Mucosa of descending colon (tissue), 3 donors: ENCODE measurements around the gene WARS2. TPM values are rescaled to one million over a fixed set of nuclear protein-coding genes. Genes with fewer than 3 reads are reported as not detected.
"Not testable (repeated sequence)": the region's sequence is repeated elsewhere in the genome, so short reads cannot be mapped to it uniquely, and the experiment has no call there.

Experiments used
- ATAC-seq: fragments of 200-7000 bp; cut with Tn5 transposase; one replicate; pipeline ENCODE4 v1.9.1; 2020; ENCODE audit warnings: mild to moderate bottlenecking, moderate library complexity
- DNase-seq, 3 donors: peaks; one replicate each; pipeline ENCODE4 v3.0.0-alpha.2; 2020
- H3K36me3 ChIP-seq: fragments of 200-600 bp; one replicate; pipeline ENCODE4 v1.8.0; 2021; ENCODE audit warnings: low read depth, mild to moderate bottlenecking
- H3K4me1 ChIP-seq: fragments of 200-600 bp; one replicate; pipeline ENCODE4 v1.8.0; 2021; ENCODE audit warnings: low read depth, mild to moderate bottlenecking
- H3K4me3 ChIP-seq: fragments of 200-600 bp; one replicate; pipeline ENCODE4 v1.8.0; 2021; ENCODE audit warnings: mild to moderate bottlenecking
- H3K9me3 ChIP-seq: fragments of 200-600 bp; one replicate; pipeline ENCODE4 v1.8.0; 2021; ENCODE audit warnings: mild to moderate bottlenecking
- CTCF ChIP-seq: fragments of 200-600 bp; IDR thresholded peaks from one replicate; pipeline ENCODE4 v1.8.0; 2022; ENCODE audit warnings: antibody characterized with exemption, mild to moderate bottlenecking
- intact Hi-C, 2 donors: fragments of 100-400 bp; cut with DNase I in 1 of 2; cut with micrococcal nuclease in 1 of 2; formaldehyde crosslinking; loops; one replicate each; pipeline versions ENCODE4 v1.11.0 to v1.11.1; 2022; cut with DNase I, micrococcal nuclease
- total RNA-seq, 3 donors: library from RNA; stranded (reverse); fragmentation: NEBNext Ultra II Directional in 2 of 3; extraction: Animal tissue kit (Norgen Biotek cat#: 25700) in 2 of 3; gene quantifications; one replicate each; pipeline versions ENCODE4 v1.2.1 to v1.2.4, GENCODE V29; 2021 to 2023
- donor health status: DM: no; HTN: no; CAD: no; lungs with moderate emphysema.
- donor health status: DM: no; HTN: no; CAD: no.
- donor health status: DM: no; HTN: yes; CAD: no.

Gene WARS2
- total RNA-seq, 3 donors from 2014 or later: 10.5 to 14.9 (median 14.5) TPM

GRCh38 chr1:119136401-119136800, 4.1 kb downstream of the WARS2 start:
- no peak for TF ChIP-seq CTCF
- no peak for DNase-seq
- H3K36me3 ChIP-seq: no peaks in the 10 kb centered on the region
- intact Hi-C loops: no loop called here
- H3K4me3 ChIP-seq: no peak overlapping the region
- H3K4me1 ChIP-seq: peaks cover 25% of the 10 kb centered on the region
- ATAC-seq: no peak
- H3K9me3 ChIP-seq: no peaks in the 10 kb centered on the region

- intact Hi-C loops: no loop called here
- H3K9me3 ChIP-seq: no peaks in the 10 kb centered on the region
- H3K4me1 ChIP-seq: peaks cover 7% of the 10 kb centered on the region
- no peak overlapping the region for H3K4me3 ChIP-seq
- no peaks in the 10 kb centered on the region for H3K36me3 ChIP-seq
- DNase-seq: no peak
- no peak for ATAC-seq
- TF ChIP-seq CTCF: no peak
These were observed 6.5 kb downstream of the WARS2 start for GRCh38 chr1:119133987-119134386.

GRCh38 chr1:119132179-119132578, 8.3 kb downstream of the WARS2 start:
- H3K36me3 ChIP-seq: no peaks in the 10 kb centered on the region
- no peaks in the 10 kb centered on the region for H3K4me1 ChIP-seq
- TF ChIP-seq CTCF: no peak
- no peak overlapping the region for H3K4me3 ChIP-seq
- ATAC-seq: no peak
- DNase-seq: no peak
- H3K9me3 ChIP-seq: no peaks in the 10 kb centered on the region
- intact Hi-C loops: no loop called here

- intact Hi-C loops: no loop called here
These were observed 14.6 kb downstream of the WARS2 start for GRCh38 chr1:119125874-119126273.

GRCh38 chr1:119124764-119125163, 15.7 kb downstream of the WARS2 start:
- no peak for DNase-seq
- TF ChIP-seq CTCF: no peak
- Histone ChIP-seq H3K9me3 (peaks cover 12% of the 10 kb centered on the region), H3K36me3 (no peaks in the 10 kb centered on the region), H3K4me1 (no peaks in the 10 kb centered on the region), H3K4me3 (no peak overlapping the region)
- ATAC-seq: no peak
- intact Hi-C loops: no loop called here

More at GRCh38 chr1:119125874-119126273, 14.6 kb downstream of the WARS2 start:
- Histone ChIP-seq H3K4me1 (no peaks in the 10 kb centered on the region), H3K9me3 (peaks cover 12% of the 10 kb centered on the region), H3K36me3 (no peaks in the 10 kb centered on the region), H3K4me3 (no peak overlapping the region)
- ATAC-seq (no peak), DNase-seq (no peak)
- TF ChIP-seq CTCF: no peak

- H3K4me1 ChIP-seq, H3K36me3 ChIP-seq, H3K4me3 ChIP-seq, ATAC-seq, intact Hi-C loops, DNase-seq: not testable (repeated sequence)
- peaks cover 18% of the 10 kb centered on the region for H3K9me3 ChIP-seq
These were observed 18.6 kb downstream of the WARS2 start for GRCh38 chr1:119121872-119122271.
